ENCODE measurements around the gene BLOC1S1.
A peak's percentile ranks its signal among the peaks of the same experiment; 100 is the strongest.

Gene BLOC1S1

GRCh38 chr12:55728186-55728938 is 12.5 kb downstream of the BLOC1S1 start:
- DNase-seq (ENCODE audit: low spot score), result no peak

GRCh38 chr12:55728939-55729818 is 13.3 kb downstream of the BLOC1S1 start, which contains the start of gene CD63:
Gene CD63, minus strand, starts transcription at chr12:55729009. Its CDS starts 668 bp downstream, at chr12:55728341.
- DNase-seq (ENCODE audit: low spot score), result peak; percentile 74

- DNase-seq (ENCODE audit: low spot score), result peak; percentile 69
These were observed 14.3 kb downstream of the BLOC1S1 start for GRCh38 chr12:55729819-55730818.

GRCh38 chr12:55732288-55732687 is 16.4 kb downstream of the BLOC1S1 start:
- no peak for DNase-seq (ENCODE audit: low spot score)

GRCh38 chr12:55733021-55733555 is 17.2 kb downstream of the BLOC1S1 start:
- DNase-seq (ENCODE audit: low spot score), result no peak

- DNase-seq (ENCODE audit: low spot score), result no peak
These were observed 18.0 kb downstream of the BLOC1S1 start for GRCh38 chr12:55733858-55734257.

- DNase-seq (ENCODE audit: low spot score), result no peak
These were observed 18.7 kb downstream of the BLOC1S1 start for GRCh38 chr12:55734595-55734994.

GRCh38 chr12:55736076-55736475 is 20.2 kb downstream of the BLOC1S1 start:
- no peak for DNase-seq (ENCODE audit: low spot score)

GRCh38 chr12:55736780-55737580 is 21.1 kb downstream of the BLOC1S1 start:
- DNase-seq (ENCODE audit: low spot score), result peak; percentile 65

- peak; percentile 53 for DNase-seq (ENCODE audit: low spot score)
These were observed 21.8 kb downstream of the BLOC1S1 start for GRCh38 chr12:55737581-55738122.

GRCh38 chr12:55738123-55739024 is 22.5 kb downstream of the BLOC1S1 start:
- peak; percentile 95 for DNase-seq (ENCODE audit: low spot score)

- no peak for DNase-seq (ENCODE audit: low spot score)
These were observed 23.2 kb downstream of the BLOC1S1 start for GRCh38 chr12:55739025-55739378.

GRCh38 chr12:55741931-55742680 is 26.3 kb downstream of the BLOC1S1 start:
- DNase-seq (ENCODE audit: low spot score), result no peak

GRCh38 chr12:55742719-55743405 is 27.0 kb downstream of the BLOC1S1 start, which contains the start of gene GDF11:
Gene GDF11, plus strand, starts transcription at chr12:55743122. Its CDS starts 195 bp downstream, at chr12:55743317.
- peak; percentile 70 for DNase-seq (ENCODE audit: low spot score)

- peak; percentile 76 for DNase-seq (ENCODE audit: low spot score)
These were observed 27.8 kb downstream of the BLOC1S1 start for GRCh38 chr12:55743406-55744339.

GRCh38 chr12:55744340-55745030 is 28.6 kb downstream of the BLOC1S1 start:
- no peak for DNase-seq (ENCODE audit: low spot score)

Data from NAMALWA (cell line).